CD4-positive, alpha-beta T cell treated with Interleukin-4 for 4 hours (primary cell): ENCODE data around the gene BBS4.
A peak's percentile ranks its signal among the peaks of the same experiment; 100 is the strongest.
"Not testable (repeated sequence)": the region's sequence is repeated elsewhere in the genome, so short reads cannot be mapped to it uniquely, and the experiment has no call there.

Experiments
- DNase-seq: peaks from one replicate; pipeline ENCODE4 v3.0.0-alpha.2; 2020

BBS4 gene, protein sequence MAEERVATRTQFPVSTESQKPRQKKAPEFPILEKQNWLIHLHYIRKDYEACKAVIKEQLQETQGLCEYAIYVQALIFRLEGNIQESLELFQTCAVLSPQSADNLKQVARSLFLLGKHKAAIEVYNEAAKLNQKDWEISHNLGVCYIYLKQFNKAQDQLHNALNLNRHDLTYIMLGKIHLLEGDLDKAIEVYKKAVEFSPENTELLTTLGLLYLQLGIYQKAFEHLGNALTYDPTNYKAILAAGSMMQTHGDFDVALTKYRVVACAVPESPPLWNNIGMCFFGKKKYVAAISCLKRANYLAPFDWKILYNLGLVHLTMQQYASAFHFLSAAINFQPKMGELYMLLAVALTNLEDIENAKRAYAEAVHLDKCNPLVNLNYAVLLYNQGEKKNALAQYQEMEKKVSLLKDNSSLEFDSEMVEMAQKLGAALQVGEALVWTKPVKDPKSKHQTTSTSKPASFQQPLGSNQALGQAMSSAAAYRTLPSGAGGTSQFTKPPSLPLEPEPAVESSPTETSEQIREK

DNA sequence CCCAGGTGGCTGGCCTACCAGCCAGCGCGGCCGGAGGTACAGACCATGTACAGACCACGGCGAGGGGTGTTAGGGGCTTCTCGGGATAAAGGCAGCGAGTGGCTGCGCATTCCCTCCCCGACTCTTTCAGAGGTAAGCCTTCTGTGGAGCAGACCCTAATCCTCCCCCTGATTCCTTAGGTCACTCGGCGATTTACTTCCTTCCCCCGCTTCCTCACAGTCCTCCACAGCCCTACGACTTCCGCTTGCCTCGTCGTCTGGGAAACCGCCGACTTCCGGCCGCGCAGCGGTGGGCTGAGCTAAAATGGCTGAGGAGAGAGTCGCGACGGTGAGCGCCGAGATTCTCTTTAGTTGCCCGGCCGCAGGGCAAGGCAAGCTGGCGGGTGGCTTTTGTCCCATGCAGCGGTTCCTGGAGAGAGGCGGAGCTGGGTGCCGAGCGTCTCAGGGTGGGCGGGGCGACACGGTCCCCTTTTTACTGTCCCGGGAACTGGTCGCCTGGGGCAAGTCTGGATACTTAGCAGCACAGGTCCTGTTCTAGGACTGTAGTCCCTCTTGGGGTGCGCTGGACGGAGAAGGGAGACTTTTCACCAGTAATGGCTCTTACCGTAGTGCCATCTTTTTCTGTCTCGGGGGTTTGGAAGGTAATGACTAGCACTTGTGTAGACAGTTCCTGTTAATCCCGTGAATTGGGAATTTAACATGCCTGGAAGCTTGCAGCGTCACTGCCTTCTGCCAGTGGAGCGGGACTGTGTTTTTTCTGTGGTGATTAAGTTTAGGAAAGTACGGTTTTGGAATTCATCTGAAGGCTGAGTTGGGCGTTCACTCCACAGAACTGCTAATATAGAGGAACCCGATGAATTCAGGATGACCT is at the start of gene BBS4, which contains the start of gene HIGD2B:
TSS of gene BBS4 (plus strand) at position 283 of the 870 bp plus-strand sequence. CDS start at position 304, 21 bp downstream.
TSS of gene HIGD2B (minus strand) at position 258 of the 870 bp plus-strand sequence. CDS start 9,808 bp downstream, outside the sequence.
- peak; percentile 83 for DNase-seq

DNA sequence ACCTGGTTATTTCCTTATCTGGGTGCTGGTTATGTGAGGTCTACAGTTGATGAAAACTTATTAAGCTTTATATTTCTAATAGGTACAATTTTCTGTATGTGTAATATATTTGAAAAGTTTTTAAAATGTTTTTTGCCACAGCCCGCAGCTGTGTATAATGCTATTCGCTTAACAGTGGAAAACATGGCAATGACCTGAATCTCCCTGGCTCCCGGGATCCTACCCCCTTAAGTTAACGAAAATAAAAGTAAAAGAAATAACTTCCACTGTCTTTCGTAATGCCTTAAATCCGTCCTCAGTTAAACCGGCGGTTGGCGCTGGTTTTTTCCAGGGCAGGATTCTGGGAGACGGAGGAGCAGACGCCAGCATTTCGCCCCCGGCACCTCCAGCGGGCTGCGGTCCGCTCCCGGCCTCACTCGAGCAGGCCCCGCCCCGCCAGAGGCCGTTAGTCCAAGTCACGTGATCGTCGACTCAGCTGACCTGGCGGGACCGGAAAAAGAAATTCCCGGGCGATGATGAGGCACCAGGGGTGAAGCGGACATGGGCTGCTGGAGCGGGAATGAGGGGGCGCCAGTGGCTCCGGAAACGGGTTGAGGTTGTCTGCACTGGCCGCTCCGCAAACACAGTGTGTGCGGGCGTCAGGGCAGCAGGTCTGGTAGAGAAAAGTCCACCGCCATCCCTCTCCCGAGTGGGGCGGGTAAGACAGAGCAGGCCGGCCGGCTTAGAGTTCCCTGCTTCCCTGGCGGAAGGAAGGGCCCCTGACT is 49.3 kb upstream of the BBS4 start:
- DNase-seq, result peak; percentile 49

DNA sequence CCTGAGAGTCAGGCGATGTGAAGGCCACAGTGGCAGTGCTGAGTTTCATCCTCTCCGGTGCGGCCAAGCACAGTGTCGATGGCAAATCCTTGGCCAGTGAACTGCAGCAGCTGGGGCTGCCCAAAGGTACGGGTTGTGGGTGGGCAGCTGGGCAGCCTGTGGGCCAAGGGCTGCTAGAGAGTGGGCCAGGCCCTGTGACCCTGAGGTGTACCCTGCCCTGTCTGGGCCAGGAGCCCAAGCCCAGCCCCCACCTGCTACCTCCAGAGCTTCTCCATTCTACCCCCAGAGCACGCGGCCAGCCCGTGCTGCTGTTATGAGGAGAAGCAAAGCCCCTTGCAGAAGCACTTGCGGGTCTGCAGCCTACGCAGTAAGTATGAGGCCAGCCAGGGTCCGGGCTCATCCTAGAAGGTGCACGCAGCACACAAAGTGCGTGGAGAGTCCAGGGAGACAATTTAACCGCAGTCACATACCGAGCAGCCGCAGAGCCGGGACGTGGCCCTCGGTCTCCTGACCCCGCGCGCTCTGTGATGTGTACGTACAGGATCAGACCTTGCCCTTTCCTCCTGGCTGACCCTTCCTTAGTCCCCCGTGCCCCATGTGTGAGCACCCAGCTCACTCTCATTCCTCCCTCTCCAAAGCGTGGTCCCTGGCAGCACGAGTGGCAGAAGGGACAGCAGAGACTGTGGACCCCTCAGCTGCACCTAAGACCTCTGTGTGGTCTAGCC is 46.1 kb upstream of the BBS4 start:
- not testable (repeated sequence) for DNase-seq

DNA sequence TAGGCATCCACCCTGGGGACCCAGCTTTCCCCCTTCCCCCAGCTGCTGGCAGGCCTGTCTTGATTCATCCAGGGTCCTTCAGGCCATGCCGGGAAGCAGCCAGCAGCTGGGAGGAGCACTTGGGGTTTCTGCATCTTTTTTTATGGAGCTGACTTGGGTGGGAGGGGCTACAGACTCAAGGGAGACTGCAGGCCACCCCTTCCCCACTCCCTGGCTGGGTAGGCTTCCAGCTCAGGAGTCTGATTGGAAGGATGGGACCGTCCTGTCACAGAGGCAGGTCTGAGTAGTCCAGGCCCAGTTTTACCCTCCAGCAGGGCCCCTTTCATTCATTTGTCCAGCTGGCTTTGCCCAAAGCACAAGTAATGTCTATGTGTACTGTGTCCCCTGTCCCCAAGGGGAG is 43.7 kb upstream of the BBS4 start:
- not testable (repeated sequence) for DNase-seq

DNA sequence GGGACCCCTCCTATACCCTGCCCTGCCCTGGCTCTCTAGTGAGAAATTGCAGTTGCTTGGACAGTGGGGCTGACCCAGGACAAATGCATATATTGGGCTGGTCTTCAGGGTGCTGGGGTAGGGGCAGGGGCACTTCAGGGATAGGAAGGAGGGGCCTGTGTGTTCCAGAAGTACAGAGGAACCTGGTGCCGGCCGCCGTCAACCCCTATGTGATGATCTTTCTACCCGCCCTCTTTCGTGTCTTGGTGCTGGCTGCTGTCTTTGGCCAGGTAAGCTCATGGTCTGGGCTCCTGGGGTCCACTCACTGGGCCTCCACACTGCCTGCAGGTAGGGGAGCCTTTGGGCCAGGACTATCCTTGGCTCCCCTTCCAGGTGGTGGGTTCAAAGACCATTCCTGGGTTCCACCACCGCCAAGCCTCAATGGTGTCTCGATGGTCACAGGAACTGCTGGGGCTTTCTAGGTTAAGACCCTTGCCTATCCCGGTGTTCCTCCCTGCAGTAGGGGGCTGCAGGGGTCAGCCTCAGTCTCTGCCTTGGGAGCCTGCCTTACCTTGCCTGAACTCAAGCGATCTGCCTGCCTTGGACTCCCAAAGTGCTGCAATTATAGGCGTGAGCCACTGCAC is 37.3 kb upstream of the BBS4 start:
- DNase-seq, result not testable (repeated sequence)

DNA sequence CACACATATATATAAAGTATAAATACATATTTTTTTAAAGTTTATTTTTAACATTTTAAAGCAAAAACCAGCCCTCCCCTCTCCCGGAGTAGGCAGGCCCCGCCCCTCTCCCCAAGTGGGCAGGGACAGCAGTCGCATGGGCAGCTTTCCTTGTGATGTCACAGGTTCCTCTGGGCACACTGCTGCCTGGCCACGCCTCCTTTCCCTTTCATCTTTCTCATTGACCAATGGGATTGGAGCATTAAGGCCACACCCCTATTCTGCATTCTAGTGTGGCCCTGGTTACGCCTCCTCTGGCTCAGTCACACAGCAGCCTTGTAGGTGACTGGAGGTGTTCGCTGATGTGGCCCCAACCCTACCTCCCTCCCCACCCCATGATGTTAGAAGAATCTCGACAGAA is 31.6 kb upstream of the BBS4 start, which contains the start of gene GOLGA6B:
TSS of gene GOLGA6B (plus strand) at position 301 of the 400 bp plus-strand sequence. CDS start at position 342, 41 bp downstream.
- not testable (repeated sequence) for DNase-seq

DNA sequence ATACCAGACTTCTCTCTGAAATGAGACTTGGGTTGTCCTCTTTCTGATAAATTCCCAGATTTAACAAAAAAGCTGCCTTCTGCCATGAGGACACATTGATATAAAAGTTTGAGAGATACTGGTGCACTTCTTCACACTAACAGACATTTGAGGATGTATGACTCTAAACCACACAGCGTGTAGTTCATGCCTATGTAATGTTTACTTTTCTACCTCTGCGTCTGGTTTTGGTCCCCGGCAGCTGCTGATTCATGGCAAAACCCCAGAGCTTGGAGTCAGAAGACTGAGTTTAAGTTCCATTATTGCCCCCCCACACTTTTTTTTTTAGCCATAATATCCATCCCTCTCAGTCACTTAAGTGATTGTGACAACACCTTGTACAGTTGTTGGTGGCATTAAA is 30.0 kb upstream of the BBS4 start:
- not testable (repeated sequence) for DNase-seq

DNA sequence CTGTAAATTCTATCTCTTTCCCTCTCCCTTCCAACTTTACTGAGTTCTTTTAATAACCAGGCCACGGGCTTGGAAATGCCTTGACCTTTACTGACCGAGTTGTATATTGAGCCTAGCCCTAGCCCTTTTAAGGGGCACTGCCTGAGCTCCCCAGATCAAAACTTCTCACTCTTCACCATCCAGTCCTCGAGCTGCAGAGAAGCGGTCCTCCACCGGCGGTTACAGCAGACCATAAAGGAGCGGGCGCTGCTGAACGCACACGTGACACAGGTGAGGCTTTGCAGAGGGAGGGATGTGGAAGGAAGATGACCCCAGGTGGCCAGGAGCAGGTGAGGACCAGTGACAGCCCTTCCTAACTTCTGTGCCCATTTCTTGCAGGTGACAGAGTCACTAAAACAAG is 24.9 kb upstream of the BBS4 start:
- DNase-seq, result not testable (repeated sequence)

DNA sequence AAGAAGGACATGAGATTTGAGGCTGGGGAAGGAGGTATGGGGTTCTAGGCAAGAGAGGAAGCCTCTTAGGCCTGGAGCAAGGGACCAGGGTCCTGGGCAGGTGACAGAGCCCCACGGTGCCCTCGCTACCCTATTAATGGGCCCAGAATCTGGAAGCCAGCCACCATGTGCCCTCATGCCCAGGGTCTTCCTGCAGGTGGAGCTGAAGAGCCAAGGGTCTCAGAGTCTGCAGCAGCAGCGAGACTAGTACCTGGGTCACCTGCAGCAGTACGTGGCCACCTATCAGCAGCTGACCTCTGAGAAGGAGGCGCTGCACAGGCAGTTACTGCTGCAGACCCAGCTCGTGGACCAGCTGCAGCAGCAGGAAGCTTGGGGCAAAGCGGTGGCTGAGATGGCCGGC is 22.1 kb upstream of the BBS4 start:
- not testable (repeated sequence) for DNase-seq

DNA sequence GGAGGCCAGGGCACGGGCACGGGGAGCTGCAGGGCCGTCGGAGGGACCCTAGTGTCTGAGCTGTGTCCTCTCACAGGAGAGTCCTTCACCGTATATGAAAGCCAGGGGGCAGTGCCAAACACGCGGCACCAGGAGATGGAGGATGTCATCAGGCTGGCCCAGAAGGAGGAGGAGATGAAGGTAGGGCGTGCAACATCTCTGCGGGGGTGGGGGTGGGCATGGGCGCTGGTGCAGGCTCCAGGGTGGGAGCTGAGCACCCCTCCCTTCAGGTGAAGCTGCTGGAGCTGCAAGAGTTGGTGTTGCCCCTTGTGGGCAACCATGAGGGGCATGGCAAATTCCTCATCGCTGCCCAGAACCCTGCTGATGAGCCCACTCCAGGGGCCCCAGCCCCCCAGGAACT is 20.3 kb upstream of the BBS4 start:
- not testable (repeated sequence) for DNase-seq

DNA sequence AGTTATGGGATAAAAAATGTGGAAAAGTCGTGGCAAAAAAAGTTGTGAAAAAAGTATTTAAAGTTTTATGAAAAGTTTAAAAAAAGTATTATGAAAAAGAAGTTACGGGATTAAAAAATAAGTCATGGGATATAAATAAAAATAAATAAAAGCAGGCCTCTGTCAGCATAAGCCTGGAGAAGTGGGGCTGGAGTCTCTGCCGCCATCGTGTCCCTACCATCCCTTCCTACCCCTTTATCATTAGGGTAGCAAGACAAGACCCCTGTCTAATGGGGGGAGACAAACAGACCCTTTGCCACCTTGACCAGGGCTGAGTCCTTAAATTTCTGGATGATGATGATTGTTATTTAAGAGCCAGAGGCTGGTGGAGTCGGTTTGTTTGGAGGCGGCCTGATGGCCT is 16.2 kb upstream of the BBS4 start:
- not testable (repeated sequence) for DNase-seq

DNA sequence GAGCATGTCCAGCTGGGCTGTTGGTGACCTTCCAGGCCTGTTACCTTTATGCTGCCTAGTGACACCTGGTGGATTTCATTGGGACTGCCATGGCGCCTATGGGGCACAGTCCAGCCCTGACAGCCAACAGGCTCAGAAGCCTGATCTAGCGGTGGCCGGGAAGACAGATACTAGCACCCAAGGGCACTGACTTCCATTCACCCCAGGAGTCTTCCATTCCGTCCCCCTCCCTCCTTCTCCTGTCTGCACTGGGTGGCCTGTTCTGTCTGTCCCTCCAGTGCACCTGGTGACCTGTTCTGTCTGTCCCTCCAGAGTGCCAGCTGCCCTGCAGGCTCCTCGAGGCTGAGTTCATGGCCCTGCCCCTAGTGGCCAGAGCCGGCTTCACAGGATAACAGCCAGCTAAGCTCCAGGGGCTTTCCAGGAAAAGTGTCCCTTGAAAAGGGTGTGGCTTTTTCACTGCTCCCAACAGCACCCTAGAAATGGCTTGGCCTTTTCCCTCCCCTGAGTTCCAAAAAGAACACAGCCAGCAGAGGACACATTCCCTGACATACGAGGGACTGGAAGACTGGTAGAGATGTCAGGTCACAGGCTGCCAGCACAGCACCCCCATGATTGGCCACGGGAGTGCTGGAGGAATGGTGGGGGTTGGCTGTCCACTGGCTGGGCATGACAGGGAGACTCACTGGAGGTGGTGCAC is 15.2 kb upstream of the BBS4 start:
- DNase-seq, result peak; percentile 65

DNA sequence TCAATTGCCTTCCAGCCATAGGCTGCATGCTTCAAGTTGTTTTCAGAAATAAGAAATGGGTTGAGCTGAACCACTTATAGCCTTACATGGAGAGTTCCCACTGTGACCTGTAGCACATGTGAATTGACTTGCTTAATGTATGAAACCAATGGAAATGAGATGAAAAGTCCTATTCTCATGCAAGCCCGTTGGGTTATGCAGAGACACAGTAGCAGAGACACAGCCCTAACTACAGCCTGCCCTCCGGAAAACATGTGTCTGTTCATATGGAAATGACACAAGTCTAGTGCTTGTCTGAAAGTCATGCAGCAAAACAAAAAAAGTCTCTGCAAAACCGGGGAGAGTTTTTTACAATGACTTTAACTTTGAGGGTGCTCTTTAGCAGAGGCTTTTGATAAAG is 14.5 kb upstream of the BBS4 start:
- DNase-seq, result no peak

DNA sequence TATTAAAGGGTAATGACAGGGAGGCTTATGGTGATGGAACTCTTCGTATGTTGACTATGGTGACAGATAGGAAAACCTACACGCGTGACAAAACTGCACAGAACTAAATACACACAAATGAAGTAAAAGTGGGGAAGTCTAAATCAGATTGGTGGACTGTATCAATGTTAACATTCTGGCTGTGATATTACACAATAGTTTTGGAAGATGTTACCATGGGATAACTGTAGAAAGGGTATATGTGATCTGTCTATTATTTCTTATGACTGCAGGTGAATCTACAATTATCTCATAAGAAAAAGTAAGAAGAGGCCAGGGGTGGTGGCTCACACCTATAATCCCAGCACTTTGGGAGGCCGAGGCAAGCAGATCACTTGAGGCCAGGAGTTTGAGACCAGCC is 9.2 kb upstream of the BBS4 start:
- no peak for DNase-seq

DNA sequence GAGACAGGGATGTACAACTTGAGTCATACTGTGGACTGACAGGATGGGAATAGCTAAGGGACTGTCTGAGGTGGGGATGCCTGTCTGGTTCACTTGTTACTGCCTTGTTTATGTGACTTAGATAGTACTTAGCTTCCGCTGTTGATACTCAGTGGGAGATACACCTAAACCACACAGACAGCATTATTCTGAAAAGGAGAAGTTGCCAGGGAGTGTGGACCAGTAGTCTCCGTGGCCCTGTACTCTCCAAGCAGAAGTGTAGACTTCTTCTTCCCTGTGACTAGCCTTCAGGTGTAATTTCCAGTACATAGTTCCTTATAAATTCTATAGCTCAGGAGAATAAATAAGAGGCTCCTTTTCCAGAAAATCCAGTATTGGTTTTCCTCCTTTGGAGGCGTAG is 5.1 kb upstream of the BBS4 start:
- DNase-seq, result no peak

DNA sequence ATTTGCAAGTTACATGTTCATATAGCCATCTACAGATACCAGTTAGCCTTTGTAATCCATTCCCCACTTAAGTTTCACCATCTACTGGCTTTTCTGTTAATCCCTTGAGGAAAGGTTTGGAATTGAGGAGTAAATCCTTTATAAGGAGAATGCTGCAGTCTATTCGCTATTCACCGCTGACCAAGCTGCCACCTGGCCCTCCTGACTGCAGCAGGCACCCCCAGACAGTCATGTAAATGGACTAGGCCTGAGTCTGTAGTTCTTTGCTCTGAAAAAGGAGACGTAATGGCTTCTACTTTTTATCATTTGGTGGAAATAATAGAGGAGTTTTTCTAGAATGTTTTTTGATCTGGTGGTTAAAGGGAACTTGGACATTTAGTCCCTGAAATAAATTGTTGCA is 3.2 kb upstream of the BBS4 start:
- no peak for DNase-seq

DNA sequence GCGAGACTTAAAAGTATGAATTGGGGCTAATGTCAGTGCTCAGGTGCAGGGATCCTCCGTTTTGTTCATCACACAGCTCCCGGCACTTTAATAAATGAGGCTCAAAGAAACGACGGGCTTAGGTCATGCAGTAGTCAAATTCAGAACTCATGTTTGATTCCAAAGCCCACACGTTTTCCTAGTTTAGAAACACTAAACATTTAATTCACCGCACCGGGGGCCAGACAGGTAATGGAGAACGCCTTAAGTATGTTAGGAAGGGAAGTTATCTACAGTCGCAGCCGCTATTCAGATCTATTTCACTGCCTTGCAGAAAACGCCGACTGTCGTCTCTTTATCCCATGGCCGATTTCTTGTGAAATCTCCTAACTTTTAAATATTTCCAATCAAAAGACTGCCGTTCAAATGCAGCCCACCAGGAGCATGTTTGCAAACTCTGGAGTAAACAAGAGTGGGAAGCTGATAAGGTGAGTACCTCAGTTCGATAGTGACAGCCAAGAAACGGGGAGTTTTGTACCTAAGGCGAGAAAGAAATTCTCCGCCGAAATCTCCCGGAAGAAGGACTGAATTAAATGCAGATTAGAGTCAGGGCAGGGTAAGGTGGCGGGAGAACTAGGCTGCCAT is 594 bp upstream of the BBS4 start:
- no peak for DNase-seq

DNA sequence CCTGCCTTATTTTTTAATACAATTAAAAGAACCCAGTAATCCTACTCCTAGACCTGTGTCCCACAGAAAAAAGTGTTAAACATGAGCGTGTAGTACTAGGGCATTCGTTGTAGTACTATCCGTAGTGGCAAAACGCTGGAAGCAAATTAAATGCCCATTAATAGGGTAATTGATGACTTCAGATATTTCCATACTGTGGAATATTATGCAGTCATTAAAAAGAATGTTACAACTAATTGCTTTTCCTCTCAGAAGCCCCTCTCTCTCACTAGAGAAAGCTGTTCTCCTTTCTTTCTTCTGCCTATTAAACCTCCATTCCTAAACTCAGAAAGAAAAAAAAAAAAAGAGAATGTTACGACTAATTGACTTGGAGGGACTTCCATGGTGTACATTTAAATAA is 2.7 kb downstream of the BBS4 start:
- no peak for DNase-seq

DNA sequence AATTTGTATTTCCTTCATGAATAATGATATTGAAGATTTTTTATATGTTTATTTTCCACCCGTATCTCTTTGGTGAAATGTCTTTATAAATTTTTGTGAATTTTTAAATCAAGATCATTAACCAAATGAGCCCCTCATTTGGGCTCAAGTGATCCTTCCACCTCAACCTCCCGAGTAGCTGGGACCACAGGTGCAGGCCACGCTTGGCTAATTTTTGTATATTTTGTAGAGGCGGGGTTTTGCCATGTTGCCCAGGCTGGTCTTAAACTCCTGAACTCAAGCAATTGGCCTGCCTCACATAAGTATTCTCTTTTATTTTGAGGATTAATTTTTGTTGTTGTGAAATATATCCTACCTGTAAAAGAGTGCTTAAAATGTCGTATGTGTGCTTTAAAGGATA is 4.9 kb downstream of the BBS4 start:
- no peak for DNase-seq

DNA sequence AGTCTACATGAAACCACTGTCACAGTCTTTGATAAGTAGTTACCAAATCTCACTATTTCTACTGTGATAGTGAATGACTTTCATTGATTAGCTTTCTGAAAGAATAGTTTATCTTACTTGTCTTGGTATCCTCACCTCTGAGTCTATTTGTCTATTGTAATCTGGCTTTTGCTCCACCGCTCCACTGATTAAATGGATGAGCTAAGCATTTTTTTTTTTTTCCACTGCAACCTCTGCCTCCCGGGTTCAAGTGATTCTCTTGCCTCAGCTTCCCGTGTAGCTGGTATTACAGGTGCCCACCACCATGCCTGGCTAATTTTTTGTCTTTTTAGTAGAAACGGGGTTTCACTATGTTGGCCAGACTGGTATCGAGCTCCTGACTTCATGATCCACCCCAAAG is 12.9 kb downstream of the BBS4 start:
- no peak for DNase-seq
